Natural killer cell (primary cell): ENCODE data around the gene ARF1. TPM values are rescaled to one million over a fixed set of nuclear protein-coding genes. Genes with fewer than 3 reads are reported as not detected.

Source experiments
- ATAC-seq, 3 donors: fragments of 150-1000 bp in 2 of 3; fragments of 200-7000 bp in 1 of 3; cut with Tn5 transposase; 1 replicate in 1 of 3; 2 replicates in 2 of 3; pipeline ENCODE4 v1.10.0; 2021; ENCODE audit warnings: mild to moderate bottlenecking in 2 of 3, moderate library complexity in 2 of 3
- DNase-seq, 2 donors: peaks; one replicate each; pipeline versions ENCODE4 v3.0.0 to v3.0.0-alpha.2; 2013 to 2021; ENCODE audit warnings: mixed read lengths in 1 of 2
- H3K27ac ChIP-seq: one replicate; pipeline ENCODE4 v1.5.1; 2013; ENCODE audit warnings: mild to moderate bottlenecking, low read length
- H3K27me3 ChIP-seq: one replicate; pipeline ENCODE4 v1.6.1; 2013; ENCODE audit warnings: low read length; ENCODE audit not compliant: control insufficient read depth, insufficient read depth
- H3K36me3 ChIP-seq: one replicate; pipeline ENCODE4 v1.6.1; 2013; ENCODE audit warnings: low read length; ENCODE audit not compliant: control insufficient read depth, insufficient read depth
- H3K4me1 ChIP-seq: one replicate; pipeline ENCODE4 v1.6.1; 2013; ENCODE audit warnings: low read length; ENCODE audit not compliant: control insufficient read depth, insufficient read depth
- H3K4me3 ChIP-seq: one replicate; pipeline ENCODE4 v1.5.1; 2013; ENCODE audit warnings: low read length
- H3K9me3 ChIP-seq: one replicate; pipeline ENCODE4 v1.6.1; 2013; ENCODE audit warnings: low read length; ENCODE audit not compliant: control insufficient read depth, insufficient read depth
- H3K27ac Mint-ChIP-seq, 2 donors: one replicate each; pipeline ENCODE4 v1.8.0; 2022; ENCODE audit warnings: mild to moderate bottlenecking in 2 of 2, mixed read lengths in 2 of 2, moderate library complexity in 1 of 2
- H3K27me3 Mint-ChIP-seq, 2 donors: one replicate each; pipeline ENCODE4 v1.8.0; 2022; ENCODE audit warnings: low read depth in 2 of 2, mixed read lengths in 2 of 2
- H3K36me3 Mint-ChIP-seq: one replicate; pipeline ENCODE4 v1.8.0; 2022; ENCODE audit warnings: mixed read lengths
- H3K4me1 Mint-ChIP-seq, 2 donors: one replicate each; pipeline ENCODE4 v1.8.0; 2022; ENCODE audit warnings: mixed read lengths in 2 of 2
- H3K4me3 Mint-ChIP-seq: one replicate; pipeline ENCODE4 v1.8.0; 2022; ENCODE audit warnings: mild to moderate bottlenecking, moderate library complexity, mixed read lengths
- H3K9me3 Mint-ChIP-seq, 2 donors: one replicate each; pipeline ENCODE4 v1.8.0; 2022; ENCODE audit warnings: mixed read lengths in 2 of 2
- CTCF ChIP-seq: fragments of 200-600 bp; IDR thresholded peaks from one replicate; pipeline ENCODE4 v1.8.0; 2022; ENCODE audit warnings: antibody characterized with exemption
- WGBS: methylation state at CpG from one replicate; pipeline ENCODE4 v1.1.7; 2013; ENCODE audit warnings: missing lambda C conversion rate; ENCODE audit not compliant: insufficient coverage; 5-methylcytosine and 5-hydroxymethylcytosine counted together
- intact Hi-C: fragments of 100-400 bp; cut with micrococcal nuclease; formaldehyde crosslinking; loops from one replicate; pipeline ENCODE4 v1.14.2; 2022
- total RNA-seq, 4 donors: library from RNA; stranded (reverse); fragments of 120-200 nt in 1 of 4; gene quantifications; one replicate each; pipeline versions ENCODE4 v1.2.3 to v1.2.4, GENCODE V29; 2013 to 2022

The ARF1 gene
- total RNA-seq, 3 donors from 2014 or later (not counting 1 experiment from before 2014, with no cell fraction given): 368 to 427 (median 424) TPM

- Histone ChIP-seq H3K27me3 (no peaks in the 10 kb centered on the region), H3K4me1 (no peaks in the 10 kb centered on the region), H3K4me3 (no peak overlapping the region), H3K36me3 (no peaks in the 10 kb centered on the region), H3K9me3 (no peaks in the 10 kb centered on the region), H3K27ac (no peak overlapping the region)
- TF ChIP-seq CTCF: no peak
- no peaks in the 10 kb centered on the region for H3K9me3 Mint-ChIP-seq
- no peaks in the 10 kb centered on the region for H3K36me3 Mint-ChIP-seq
- H3K4me1 Mint-ChIP-seq: peaks cover 0 to 6% of the 10 kb centered on the region in 2 donors
- no peak overlapping the region for H3K4me3 Mint-ChIP-seq
- WGBS: no CpG with 5 or more reads among the region's 1 CpG
- H3K27me3 Mint-ChIP-seq: peaks cover 5 to 31% of the 10 kb centered on the region in 2 donors
- no peak for ATAC-seq
- no peak overlapping the region for H3K27ac Mint-ChIP-seq
- intact Hi-C loops: no loop called here
- no peak for DNase-seq
Measured at GRCh38 chr1:228122921-228123441, 40.5 kb downstream of the ARF1 start.

- Mint-ChIP-seq H3K36me3 (no peaks in the 10 kb centered on the region), H3K4me3 (no peak overlapping the region), H3K27ac (no peak overlapping the region), H3K27me3 (peaks cover 4 to 31% of the 10 kb centered on the region in 2 donors), H3K4me1 (peaks cover 0 to 6% of the 10 kb centered on the region in 2 donors), H3K9me3 (no peaks in the 10 kb centered on the region)
- no peaks in the 10 kb centered on the region for H3K27me3 ChIP-seq
- H3K4me1 ChIP-seq: no peaks in the 10 kb centered on the region
- intact Hi-C loops: no loop called here
- H3K27ac ChIP-seq: no peak overlapping the region
- ATAC-seq (no peak), DNase-seq (no peak)
- WGBS: 77% methylated on average over 2 of the region's 2 CpGs
- H3K36me3 ChIP-seq: no peaks in the 10 kb centered on the region
- no peak for TF ChIP-seq CTCF
- H3K4me3 ChIP-seq: no peak overlapping the region
- no peaks in the 10 kb centered on the region for H3K9me3 ChIP-seq
Measured at GRCh38 chr1:228123505-228123904, 41.0 kb downstream of the ARF1 start.

DNA sequence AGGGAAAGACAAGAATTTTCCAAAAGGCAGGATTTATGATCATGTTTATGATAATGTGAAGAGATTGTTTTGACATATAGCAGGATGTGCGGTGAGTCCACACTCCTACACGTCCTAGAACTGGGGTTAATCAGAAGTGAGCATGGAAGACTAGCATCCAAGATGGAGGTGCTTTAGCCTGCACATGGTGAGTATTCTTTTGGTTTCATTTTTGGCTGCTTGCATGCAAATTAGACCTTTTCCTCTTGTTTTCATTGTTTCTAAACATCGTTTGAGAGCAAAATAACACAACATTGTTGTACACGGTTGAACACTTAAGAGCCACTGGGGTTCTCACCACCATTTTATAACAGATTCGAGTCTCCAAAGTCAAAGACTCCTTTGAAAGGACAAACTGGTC lies 42.7 kb downstream of the ARF1 start:
- Mint-ChIP-seq H3K4me3 (no peak overlapping the region), H3K9me3 (no peaks in the 10 kb centered on the region), H3K27ac (no peak overlapping the region), H3K27me3 (peaks cover 4 to 31% of the 10 kb centered on the region in 2 donors), H3K36me3 (no peaks in the 10 kb centered on the region), H3K4me1 (peaks cover 0 to 6% of the 10 kb centered on the region in 2 donors)
- 83% methylated on average over 5 of the region's 5 CpGs for WGBS
- ATAC-seq: no peak
- no peaks in the 10 kb centered on the region for H3K9me3 ChIP-seq
- H3K36me3 ChIP-seq: no peaks in the 10 kb centered on the region
- H3K27ac ChIP-seq: no peak overlapping the region
- no peak for DNase-seq
- H3K4me3 ChIP-seq: no peak overlapping the region
- H3K27me3 ChIP-seq: no peaks in the 10 kb centered on the region
- TF ChIP-seq CTCF: no peak
- intact Hi-C loops: no loop called here
- no peaks in the 10 kb centered on the region for H3K4me1 ChIP-seq

- H3K4me3 Mint-ChIP-seq: no peak overlapping the region
- Histone ChIP-seq H3K36me3 (no peaks in the 10 kb centered on the region), H3K27ac (no peak overlapping the region), H3K4me1 (peaks cover 7% of the 10 kb centered on the region), H3K27me3 (no peaks in the 10 kb centered on the region), H3K4me3 (no peak overlapping the region), H3K9me3 (no peaks in the 10 kb centered on the region)
- 95% methylated on average over 2 of the region's 2 CpGs for WGBS
- ATAC-seq (no peak), DNase-seq (no peak)
- H3K27ac Mint-ChIP-seq: no peak overlapping the region
- H3K9me3 Mint-ChIP-seq: no peaks in the 10 kb centered on the region
- no peak for TF ChIP-seq CTCF
- peaks cover 0 to 9% of the 10 kb centered on the region in 2 donors for H3K27me3 Mint-ChIP-seq
- peaks cover 0 to 5% of the 10 kb centered on the region in 2 donors for H3K4me1 Mint-ChIP-seq
- intact Hi-C loops: loop anchor here (1.0 to 5.0 kb wide), 3 partner anchors 146 to 384 kb away; no protein-coding TSS in a partner anchor
- no peaks in the 10 kb centered on the region for H3K36me3 Mint-ChIP-seq
Measured at GRCh38 chr1:228131766-228132165, 49.3 kb downstream of the ARF1 start.
